ENCODE data around the gene RAB31.

Gene RAB31

DNA sequence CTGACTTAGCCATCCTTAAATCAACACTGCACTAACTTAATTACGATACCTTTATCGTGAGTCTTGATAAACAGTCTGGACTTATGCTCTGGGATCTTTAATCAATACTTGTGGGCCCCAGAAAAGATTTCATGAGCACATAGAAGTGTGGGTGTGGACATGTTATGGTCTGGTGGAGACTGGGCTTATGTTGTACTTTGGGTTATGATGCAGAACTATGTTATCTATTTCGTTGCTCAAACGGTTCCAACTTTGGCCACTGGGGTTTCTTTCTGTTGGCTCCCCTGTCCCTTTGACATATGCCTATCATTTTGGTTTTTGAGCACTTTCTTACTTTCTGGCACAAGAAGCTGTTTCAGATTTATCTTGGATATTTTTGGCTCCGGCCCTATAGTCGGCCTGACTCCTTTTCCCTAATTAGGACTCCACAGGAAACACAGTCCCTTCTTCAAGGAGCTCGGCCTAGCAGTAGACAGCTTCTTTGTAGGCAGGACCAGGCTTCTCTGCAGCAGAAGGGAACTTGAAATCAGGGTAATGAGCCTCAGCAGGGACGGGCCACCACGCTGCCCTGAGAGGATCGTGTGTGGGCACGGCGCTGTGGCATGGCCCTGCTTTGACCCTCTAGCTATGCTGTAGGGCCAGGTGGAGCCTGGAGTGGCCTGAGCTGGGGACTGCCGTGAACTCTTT, 123.1 kb downstream of the RAB31 start:
- Histone ChIP-seq H3K4me3 (no peak overlapping the region), H3K4me1 (no peaks in the 10 kb centered on the region), H3K27ac (no peak overlapping the region), H3K27me3 (no peaks in the 10 kb centered on the region), H3K4me2 (no peak overlapping the region), H3K36me3 (no peaks in the 10 kb centered on the region), H4K20me1 (no peaks in the 10 kb centered on the region), H3K9ac (no peak overlapping the region), H3K9me3 (no peaks in the 10 kb centered on the region)
- no peak for TF ChIP-seq Cebpa-rat (IDR thresholded peaks at IDR 0.05)

DNA sequence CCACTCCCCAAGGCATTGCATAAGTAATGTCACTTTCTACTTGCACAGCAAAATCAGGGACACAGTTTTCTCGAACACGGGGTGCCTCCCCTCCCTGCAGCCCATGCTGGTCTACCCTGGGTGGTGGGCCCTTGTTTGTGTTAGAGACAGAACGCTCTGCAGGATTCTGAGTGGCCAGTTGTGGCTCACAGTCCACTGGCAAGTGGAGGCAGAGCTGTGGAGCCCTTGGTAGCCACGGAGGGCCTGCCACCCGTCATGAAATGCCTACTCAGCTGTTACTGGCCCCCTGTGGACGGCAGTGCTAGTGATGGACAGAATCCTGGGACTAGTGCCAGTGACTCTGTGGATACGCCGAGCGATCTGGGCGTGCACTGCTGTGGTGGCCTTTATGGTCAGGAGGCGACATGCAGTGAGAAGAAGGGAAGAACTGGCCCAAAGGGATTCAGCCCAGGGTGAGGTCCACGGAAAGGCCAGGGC, 123.7 kb downstream of the RAB31 start:
- TF ChIP-seq Cebpa-rat (IDR thresholded peaks at IDR 0.05): no peak
- no peak overlapping the region for H3K27ac ChIP-seq
- H3K4me3 ChIP-seq: no peak overlapping the region
- no peaks in the 10 kb centered on the region for H3K36me3 ChIP-seq
- no peaks in the 10 kb centered on the region for H3K9me3 ChIP-seq
- H4K20me1 ChIP-seq: no peaks in the 10 kb centered on the region
- no peaks in the 10 kb centered on the region for H3K4me1 ChIP-seq
- no peak overlapping the region for H3K9ac ChIP-seq
- no peaks in the 10 kb centered on the region for H3K27me3 ChIP-seq
- H3K4me2 ChIP-seq: no peak overlapping the region

DNA sequence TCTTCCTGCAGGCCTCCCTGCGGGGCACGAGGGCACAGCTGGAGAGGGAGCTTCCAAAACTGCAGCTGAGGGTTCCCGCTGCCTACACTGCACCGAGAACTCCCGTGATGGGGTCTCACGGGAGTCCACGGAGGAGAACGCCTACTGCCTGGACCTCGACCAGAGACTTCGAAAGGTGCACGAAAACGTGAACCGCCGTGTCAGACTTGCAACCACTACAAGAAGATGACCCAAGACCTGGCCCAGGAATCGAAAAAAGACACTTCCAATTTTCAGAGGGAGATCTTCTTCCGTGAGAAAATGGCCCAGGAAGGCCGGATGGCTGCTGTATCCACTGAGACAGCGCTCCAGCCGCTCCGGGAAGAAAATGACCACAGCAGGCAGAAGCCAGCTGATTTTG, 124.8 kb downstream of the RAB31 start:
- Histone ChIP-seq H3K27me3 (no peaks in the 10 kb centered on the region), H3K27ac (no peak overlapping the region), H3K4me3 (no peak overlapping the region), H3K4me2 (no peak overlapping the region), H3K9ac (no peak overlapping the region), H4K20me1 (no peaks in the 10 kb centered on the region), H3K9me3 (no peaks in the 10 kb centered on the region), H3K36me3 (no peaks in the 10 kb centered on the region), H3K4me1 (no peaks in the 10 kb centered on the region)
- no peak for TF ChIP-seq Cebpa-rat (IDR thresholded peaks at IDR 0.05)

DNA sequence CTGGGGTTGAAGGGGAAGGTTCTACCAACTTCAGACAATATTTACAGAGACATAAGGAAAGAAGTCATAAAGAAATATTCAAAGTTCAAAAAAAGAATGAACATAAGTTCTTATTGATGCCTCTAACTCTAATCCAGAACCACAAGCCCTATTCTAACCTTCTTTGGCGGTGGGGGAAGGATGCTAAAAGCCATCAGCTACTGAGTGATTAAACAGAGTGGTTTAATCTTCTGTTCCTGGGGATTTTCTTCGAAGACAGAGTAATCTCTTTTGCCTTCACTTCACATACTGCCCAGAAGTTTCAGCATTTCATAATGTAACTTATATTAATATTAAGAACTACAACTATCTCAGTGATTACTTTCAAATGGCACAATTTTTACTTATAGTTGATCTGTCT, 126.5 kb downstream of the RAB31 start:
- Histone ChIP-seq H3K27ac (no peak overlapping the region), H3K4me2 (no peak overlapping the region), H3K9me3 (no peaks in the 10 kb centered on the region), H4K20me1 (no peaks in the 10 kb centered on the region), H3K4me3 (no peak overlapping the region), H3K36me3 (no peaks in the 10 kb centered on the region), H3K4me1 (no peaks in the 10 kb centered on the region), H3K27me3 (no peaks in the 10 kb centered on the region), H3K9ac (no peak overlapping the region)
- no peak for TF ChIP-seq Cebpa-rat (IDR thresholded peaks at IDR 0.05)

DNA sequence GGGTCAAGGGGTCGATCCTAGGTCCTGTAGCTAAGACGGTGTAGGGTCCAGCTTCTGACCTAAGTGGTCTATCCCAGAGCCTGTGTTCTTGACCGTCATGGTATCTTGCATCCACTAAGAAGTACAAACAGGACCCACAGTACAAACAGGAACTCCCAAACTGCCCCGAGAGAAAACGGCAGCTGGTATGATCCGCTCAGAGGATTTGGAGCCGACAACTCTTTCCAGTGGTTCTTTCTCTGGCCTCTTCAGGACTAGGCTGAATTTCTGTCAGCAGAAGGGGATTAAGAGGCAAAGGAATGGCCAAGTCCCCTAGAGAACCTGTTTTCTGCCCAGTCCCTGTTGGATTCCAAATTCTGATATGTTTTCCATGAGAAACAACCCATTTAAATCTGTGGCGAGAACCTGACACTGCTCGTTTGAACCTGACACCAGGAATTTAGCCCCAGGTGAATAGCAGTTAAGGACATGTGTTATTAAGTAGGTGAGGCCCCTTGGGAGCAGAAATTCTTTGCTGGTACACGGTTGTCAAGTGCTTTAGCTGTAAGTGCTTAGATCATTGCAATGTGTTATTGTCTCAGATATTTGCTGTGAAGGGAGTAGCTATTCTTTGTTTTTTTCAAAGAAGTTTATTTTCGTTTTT, 127.1 kb downstream of the RAB31 start:
- H3K27me3 ChIP-seq: no peaks in the 10 kb centered on the region
- TF ChIP-seq Cebpa-rat (IDR thresholded peaks at IDR 0.05): no peak
- no peak overlapping the region for H3K27ac ChIP-seq
- no peaks in the 10 kb centered on the region for H3K4me1 ChIP-seq
- H3K9me3 ChIP-seq: no peaks in the 10 kb centered on the region
- H3K4me2 ChIP-seq: no peak overlapping the region
- no peaks in the 10 kb centered on the region for H4K20me1 ChIP-seq
- H3K9ac ChIP-seq: no peak overlapping the region
- no peaks in the 10 kb centered on the region for H3K36me3 ChIP-seq
- no peak overlapping the region for H3K4me3 ChIP-seq

DNA sequence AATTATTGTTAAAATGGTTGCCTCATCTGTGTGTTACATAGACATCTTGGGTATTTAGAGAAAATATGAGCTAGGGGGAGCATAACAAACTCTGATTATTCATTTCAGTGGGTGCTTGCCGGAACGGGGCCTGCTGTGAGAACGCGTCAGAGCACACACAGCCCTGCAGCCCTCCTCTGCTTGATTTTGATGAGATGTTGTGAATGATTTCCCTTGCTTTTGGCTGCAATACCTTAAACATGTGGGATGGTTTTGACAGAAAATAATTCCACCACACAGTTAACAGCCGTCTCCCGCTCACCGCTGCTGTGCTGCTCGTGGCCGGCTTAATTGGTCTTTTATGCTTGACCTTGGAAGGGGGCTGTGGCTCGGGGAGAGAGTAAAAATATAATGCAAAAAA, 127.7 kb downstream of the RAB31 start:
- Histone ChIP-seq H3K27ac (no peak overlapping the region), H3K9me3 (no peaks in the 10 kb centered on the region), H3K27me3 (no peaks in the 10 kb centered on the region), H3K9ac (no peak overlapping the region), H3K4me1 (no peaks in the 10 kb centered on the region), H4K20me1 (no peaks in the 10 kb centered on the region), H3K4me2 (no peak overlapping the region), H3K4me3 (no peak overlapping the region), H3K36me3 (no peaks in the 10 kb centered on the region)
- no peak for TF ChIP-seq Cebpa-rat (IDR thresholded peaks at IDR 0.05)

DNA sequence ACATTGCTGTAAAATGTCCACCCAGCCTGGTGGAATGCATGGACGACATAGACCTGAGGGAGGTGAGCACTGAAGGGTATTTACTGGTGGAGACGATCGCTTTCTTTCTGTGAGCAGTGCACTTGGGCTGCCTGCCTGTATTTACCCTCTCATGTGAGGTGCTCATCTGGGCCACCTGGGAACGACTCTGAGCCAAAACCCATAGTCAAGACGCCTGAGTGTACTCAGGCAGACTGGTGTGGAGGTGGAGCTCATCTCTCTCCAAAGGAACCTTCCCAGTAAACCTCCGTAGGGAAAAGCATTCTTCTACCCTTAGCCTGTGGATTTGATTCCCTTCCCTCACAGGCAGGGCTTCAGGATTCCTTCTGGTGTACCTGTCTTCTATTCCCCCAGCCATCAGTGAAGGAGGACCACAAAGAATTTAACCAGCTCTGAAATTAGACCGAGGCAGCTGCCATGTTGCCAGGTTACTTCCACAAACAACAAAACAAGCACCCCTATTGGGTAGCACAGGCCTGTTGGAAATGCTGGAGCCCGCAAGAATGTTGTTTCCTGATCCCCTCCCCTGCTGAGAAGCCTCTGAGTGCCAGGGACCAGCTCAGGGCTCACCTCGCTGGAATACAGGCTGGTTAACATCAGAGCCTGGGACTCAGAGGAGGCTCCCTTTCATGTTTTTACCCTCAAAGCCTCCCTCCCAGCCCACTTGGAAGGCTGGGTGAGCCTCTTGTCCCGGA, 130.2 kb downstream of the RAB31 start:
- no peak overlapping the region for H3K27ac ChIP-seq

DNA sequence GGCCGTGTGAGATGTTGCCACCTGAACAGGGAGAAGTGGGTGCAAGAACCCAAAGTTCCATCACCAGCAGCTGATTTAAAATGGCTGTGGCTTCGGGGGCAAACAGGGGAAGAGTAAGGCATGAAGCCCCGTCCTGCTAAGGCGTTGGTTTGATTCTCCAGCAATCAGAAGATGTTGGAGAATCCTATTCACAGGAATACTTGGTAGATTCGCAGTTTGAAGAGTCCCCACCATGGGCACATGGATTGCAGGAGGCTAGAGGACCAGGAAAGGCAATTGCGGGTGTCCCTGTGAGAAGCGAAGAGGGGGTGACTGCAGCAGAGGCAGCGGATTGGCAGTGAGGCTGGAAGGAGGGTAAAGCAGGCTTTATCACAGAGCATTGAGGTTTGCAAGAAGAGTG, 131.1 kb downstream of the RAB31 start:
- no peak for TF ChIP-seq Cebpa-rat (IDR thresholded peaks at IDR 0.05)
- Histone ChIP-seq H3K4me2 (no peak overlapping the region), H3K4me3 (no peak overlapping the region), H3K4me1 (peaks cover 7% of the 10 kb centered on the region), H3K27me3 (no peaks in the 10 kb centered on the region), H3K9ac (no peak overlapping the region), H3K27ac (no peak overlapping the region), H4K20me1 (no peaks in the 10 kb centered on the region), H3K36me3 (no peaks in the 10 kb centered on the region), H3K9me3 (no peaks in the 10 kb centered on the region)

More for the DNA sequence above, 130.2 kb downstream of the RAB31 start:
- H3K4me2 ChIP-seq: no peak overlapping the region
- H3K4me3 ChIP-seq: no peak overlapping the region
- no peaks in the 10 kb centered on the region for H3K36me3 ChIP-seq
- no peak overlapping the region for H3K9ac ChIP-seq
- no peaks in the 10 kb centered on the region for H4K20me1 ChIP-seq
- H3K27me3 ChIP-seq: no peaks in the 10 kb centered on the region
- H3K9me3 ChIP-seq: no peaks in the 10 kb centered on the region
- H3K4me1 ChIP-seq: peaks cover 7% of the 10 kb centered on the region
- TF ChIP-seq Cebpa-rat (IDR thresholded peaks at IDR 0.05): no peak

DNA sequence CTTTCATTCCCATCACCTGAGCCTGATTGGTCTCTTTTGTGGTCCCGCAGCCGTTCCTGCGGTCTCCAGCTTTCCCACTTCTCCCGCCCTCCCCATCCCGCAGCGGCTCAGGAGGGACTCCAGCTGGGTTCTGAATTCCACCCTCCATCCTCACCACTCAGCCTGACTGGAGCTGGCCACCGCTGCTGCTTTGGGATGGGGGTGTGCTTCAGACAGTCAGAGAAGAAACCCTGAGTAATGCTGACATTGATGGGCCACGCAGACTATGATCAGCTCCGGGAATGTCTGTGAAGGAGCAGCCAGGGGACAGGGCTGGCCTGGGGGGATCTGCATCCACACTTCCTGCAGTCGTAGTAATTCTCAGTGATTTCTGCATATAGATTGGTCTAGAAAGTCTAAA, 131.8 kb downstream of the RAB31 start:
- no peaks in the 10 kb centered on the region for H3K27me3 ChIP-seq
- H3K4me2 ChIP-seq: no peak overlapping the region
- no peak overlapping the region for H3K4me3 ChIP-seq
- no peaks in the 10 kb centered on the region for H3K36me3 ChIP-seq
- H3K4me1 ChIP-seq: peaks cover 7% of the 10 kb centered on the region
- no peaks in the 10 kb centered on the region for H4K20me1 ChIP-seq
- H3K27ac ChIP-seq: no peak overlapping the region
- H3K9ac ChIP-seq: no peak overlapping the region
- no peaks in the 10 kb centered on the region for H3K9me3 ChIP-seq
- no peak for TF ChIP-seq Cebpa-rat (IDR thresholded peaks at IDR 0.05)

DNA sequence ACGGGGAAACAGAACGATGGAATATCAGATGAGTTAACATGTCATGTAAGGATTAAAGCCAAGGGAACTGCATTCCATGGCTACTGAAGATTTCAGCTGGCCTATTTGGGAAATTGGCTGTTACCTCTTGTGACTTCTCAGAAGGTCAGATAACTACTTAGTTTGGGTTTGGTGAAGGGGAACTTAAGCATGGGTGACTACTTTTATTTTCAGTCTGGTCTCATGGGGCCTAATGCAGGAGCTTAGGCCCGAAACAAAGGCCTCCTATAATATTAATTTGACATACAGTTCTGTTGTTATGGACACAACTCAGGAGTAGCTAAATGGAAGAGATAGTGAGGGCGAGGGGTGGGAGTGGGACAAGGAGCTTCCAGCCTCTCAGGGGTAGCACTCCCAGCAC, 133.7 kb downstream of the RAB31 start:
- Histone ChIP-seq H3K9me3 (no peaks in the 10 kb centered on the region), H3K27me3 (0 out of 2 replicates have a peak, but pooled peaks cover under 1% of the 10 kb centered on the region), H4K20me1 (no peaks in the 10 kb centered on the region), H3K27ac (no peak overlapping the region), H3K36me3 (no peaks in the 10 kb centered on the region), H3K4me2 (no peak overlapping the region), H3K4me3 (no peak overlapping the region), H3K4me1 (peaks cover 7% of the 10 kb centered on the region), H3K9ac (no peak overlapping the region)
- no peak for TF ChIP-seq Cebpa-rat (IDR thresholded peaks at IDR 0.05)
